ENCODE results near the gene PHF23.

DNA sequence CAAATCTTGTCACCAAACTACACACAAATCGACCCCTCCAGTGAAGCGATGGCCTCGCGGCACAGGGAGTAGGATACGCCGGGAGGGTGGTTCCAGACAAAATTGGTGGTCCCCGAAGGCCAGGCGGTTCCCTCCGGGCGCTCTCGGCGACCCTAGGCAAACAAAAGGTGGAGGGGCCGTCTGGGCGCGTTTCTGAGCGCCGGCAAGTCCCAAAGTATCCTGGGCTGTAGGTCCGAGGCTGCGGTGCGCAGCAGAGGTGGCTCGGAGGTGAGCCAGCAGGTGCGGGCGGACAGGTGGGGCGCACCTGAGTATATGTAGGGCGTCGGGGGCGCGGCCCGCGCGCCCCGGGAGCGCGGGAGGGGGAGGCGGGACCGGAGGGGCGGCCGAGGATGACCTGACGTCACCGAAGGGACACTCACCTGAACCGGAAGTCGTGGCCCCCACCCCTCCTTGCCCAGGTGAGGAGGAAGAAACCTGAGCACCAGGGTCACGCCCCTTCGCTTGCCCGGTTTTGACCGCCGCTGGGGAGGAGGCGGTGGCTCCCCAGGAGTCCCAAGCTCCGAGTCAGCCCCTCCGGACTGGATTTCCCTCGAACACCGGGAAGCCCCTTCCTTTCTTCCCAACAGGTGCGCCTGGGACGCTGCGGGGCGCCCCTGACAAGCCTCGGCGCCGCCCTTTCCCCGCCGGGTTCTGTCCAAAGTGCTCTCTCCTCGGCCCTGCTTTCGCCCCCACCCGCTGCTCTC lies 23.1 kb upstream of the PHF23 start, which contains the start of gene CLDN7:
- TF ChIP-seq GATA3 (IDR thresholded peaks at IDR 0.05; ENCODE audit: low read depth, low read length) = no peak
- no peak for TF ChIP-seq GATA2 (IDR thresholded peaks at IDR 0.05; ENCODE audit: low read depth, low read length)
